T-helper 2 cell treated with Interferon-gamma antibody and Interleukin-4, amounts not matched to agents 5 μg/mL and 100 μg/mL, for 36 hours (primary cell): ENCODE data around the gene PAAF1.
"Not testable (repeated sequence)": the region's sequence is repeated elsewhere in the genome, so short reads cannot be mapped to it uniquely, and the experiment has no call there.

Source experiments
- DNase-seq: peaks from one replicate; pipeline ENCODE4 v3.0.0; 2021; ENCODE audit warnings: low spot score
- H3K27ac Mint-ChIP-seq: one replicate; pipeline ENCODE4 v1.8.0; 2021; ENCODE audit warnings: mild to moderate bottlenecking, mixed read lengths
- H3K27me3 Mint-ChIP-seq: one replicate; pipeline ENCODE4 v1.8.0; 2021; ENCODE audit warnings: low read depth, mixed read lengths
- H3K36me3 Mint-ChIP-seq: one replicate; pipeline ENCODE4 v1.8.0; 2021; ENCODE audit warnings: low read depth, mixed read lengths
- H3K4me1 Mint-ChIP-seq: one replicate; pipeline ENCODE4 v1.8.0; 2021; ENCODE audit warnings: low read depth, mixed read lengths
- H3K4me3 Mint-ChIP-seq: one replicate; pipeline ENCODE4 v1.8.0; 2022; ENCODE audit warnings: mild to moderate bottlenecking, moderate library complexity, mixed read lengths
- H3K9me3 Mint-ChIP-seq: one replicate; pipeline ENCODE4 v1.8.0; 2021; ENCODE audit warnings: mixed read lengths

PAAF1 gene

GRCh38 chr11:73907191-73907590, 30.4 kb downstream of the PAAF1 start:
- peaks cover 20% of the 10 kb centered on the region for H3K36me3 Mint-ChIP-seq
- H3K4me3 Mint-ChIP-seq, result no peak overlapping the region
- H3K27me3 Mint-ChIP-seq, result no peaks in the 10 kb centered on the region
- DNase-seq, result no peak
- no peak overlapping the region for H3K27ac Mint-ChIP-seq
- no peaks in the 10 kb centered on the region for H3K9me3 Mint-ChIP-seq
- no peaks in the 10 kb centered on the region for H3K4me1 Mint-ChIP-seq

- H3K9me3 Mint-ChIP-seq, result no peaks in the 10 kb centered on the region
- H3K4me1 Mint-ChIP-seq, result peaks cover 2% of the 10 kb centered on the region
- H3K36me3 Mint-ChIP-seq, result peaks cover 30% of the 10 kb centered on the region
- H3K27ac Mint-ChIP-seq, result no peak overlapping the region
- no peaks in the 10 kb centered on the region for H3K27me3 Mint-ChIP-seq
- no peak overlapping the region for H3K4me3 Mint-ChIP-seq
- no peak for DNase-seq
These were observed 35.2 kb downstream of the PAAF1 start for GRCh38 chr11:73912026-73912425.

GRCh38 chr11:73913472-73913871, 36.7 kb downstream of the PAAF1 start:
- DNase-seq, result no peak
- Mint-ChIP-seq H3K36me3 (peaks cover 34% of the 10 kb centered on the region), H3K27ac (peak overlapping the region; percentile 23), H3K4me1 (peaks cover 2% of the 10 kb centered on the region), H3K27me3 (no peaks in the 10 kb centered on the region), H3K9me3 (no peaks in the 10 kb centered on the region), H3K4me3 (no peak overlapping the region)

GRCh38 chr11:73914284-73914683, 37.5 kb downstream of the PAAF1 start:
- no peak overlapping the region for H3K4me3 Mint-ChIP-seq
- no peak for DNase-seq
- H3K27me3 Mint-ChIP-seq, result no peaks in the 10 kb centered on the region
- peaks cover 2% of the 10 kb centered on the region for H3K4me1 Mint-ChIP-seq
- H3K9me3 Mint-ChIP-seq, result no peaks in the 10 kb centered on the region
- no peak overlapping the region for H3K27ac Mint-ChIP-seq
- peaks cover 39% of the 10 kb centered on the region for H3K36me3 Mint-ChIP-seq

GRCh38 chr11:73916435-73916834, 39.6 kb downstream of the PAAF1 start:
- Mint-ChIP-seq H3K4me1 (peaks cover 2% of the 10 kb centered on the region), H3K36me3 (peaks cover 37% of the 10 kb centered on the region), H3K27me3 (no peaks in the 10 kb centered on the region), H3K4me3 (no peak overlapping the region), H3K9me3 (no peaks in the 10 kb centered on the region), H3K27ac (no peak overlapping the region)
- DNase-seq, result no peak

GRCh38 chr11:73921180-73921579, 44.4 kb downstream of the PAAF1 start:
- H3K4me3 Mint-ChIP-seq, result no peak overlapping the region
- no peaks in the 10 kb centered on the region for H3K9me3 Mint-ChIP-seq
- no peak overlapping the region for H3K27ac Mint-ChIP-seq
- DNase-seq, result no peak
- H3K27me3 Mint-ChIP-seq, result no peaks in the 10 kb centered on the region
- peaks cover 25% of the 10 kb centered on the region for H3K36me3 Mint-ChIP-seq
- H3K4me1 Mint-ChIP-seq, result no peaks in the 10 kb centered on the region

GRCh38 chr11:73929388-73929787, 52.6 kb downstream of the PAAF1 start:
- H3K9me3 Mint-ChIP-seq, result no peaks in the 10 kb centered on the region
- no peak overlapping the region for H3K27ac Mint-ChIP-seq
- peaks cover 17% of the 10 kb centered on the region for H3K36me3 Mint-ChIP-seq
- no peak overlapping the region for H3K4me3 Mint-ChIP-seq
- no peaks in the 10 kb centered on the region for H3K4me1 Mint-ChIP-seq
- no peaks in the 10 kb centered on the region for H3K27me3 Mint-ChIP-seq
- DNase-seq, result no peak

- Mint-ChIP-seq H3K9me3 (no peaks in the 10 kb centered on the region), H3K27ac (no peak overlapping the region), H3K4me1 (no peaks in the 10 kb centered on the region), H3K27me3 (no peaks in the 10 kb centered on the region), H3K36me3 (peaks cover 17% of the 10 kb centered on the region), H3K4me3 (no peak overlapping the region)
- no peak for DNase-seq
These were observed 54.3 kb downstream of the PAAF1 start for GRCh38 chr11:73931039-73931645.

GRCh38 chr11:73931951-73932350, 55.2 kb downstream of the PAAF1 start:
- no peak for DNase-seq
- Mint-ChIP-seq H3K9me3 (no peaks in the 10 kb centered on the region), H3K27me3 (no peaks in the 10 kb centered on the region), H3K36me3 (peaks cover 16% of the 10 kb centered on the region), H3K27ac (no peak overlapping the region), H3K4me1 (no peaks in the 10 kb centered on the region), H3K4me3 (no peak overlapping the region)

- no peak for DNase-seq
- no peaks in the 10 kb centered on the region for H3K27me3 Mint-ChIP-seq
- no peaks in the 10 kb centered on the region for H3K4me1 Mint-ChIP-seq
- no peaks in the 10 kb centered on the region for H3K9me3 Mint-ChIP-seq
- H3K27ac Mint-ChIP-seq, result no peak overlapping the region
- H3K4me3 Mint-ChIP-seq, result no peak overlapping the region
- H3K36me3 Mint-ChIP-seq, result peaks cover 8% of the 10 kb centered on the region
These were observed 56.0 kb downstream of the PAAF1 start for GRCh38 chr11:73932781-73933180.

- not testable (repeated sequence) for H3K27ac Mint-ChIP-seq, H3K4me3 Mint-ChIP-seq, H3K27me3 Mint-ChIP-seq, DNase-seq, H3K4me1 Mint-ChIP-seq, H3K36me3 Mint-ChIP-seq, H3K9me3 Mint-ChIP-seq
These were observed 59.2 kb downstream of the PAAF1 start for GRCh38 chr11:73936047-73936446.

- DNase-seq, result no peak
- H3K36me3 Mint-ChIP-seq, result peaks cover 8% of the 10 kb centered on the region
- H3K27me3 Mint-ChIP-seq, result no peaks in the 10 kb centered on the region
- H3K9me3 Mint-ChIP-seq, result no peaks in the 10 kb centered on the region
- H3K27ac Mint-ChIP-seq, result no peak overlapping the region
- H3K4me1 Mint-ChIP-seq, result no peaks in the 10 kb centered on the region
- H3K4me3 Mint-ChIP-seq, result no peak overlapping the region
These were observed 62.3 kb downstream of the PAAF1 start for GRCh38 chr11:73939096-73939495.

- DNase-seq, result no peak
- H3K4me1 Mint-ChIP-seq, result no peaks in the 10 kb centered on the region
These were observed 64.2 kb downstream of the PAAF1 start for GRCh38 chr11:73940801-73941570.

GRCh38 chr11:73942010-73942409, 65.2 kb downstream of the PAAF1 start:
- Mint-ChIP-seq H3K36me3 (peaks cover 2% of the 10 kb centered on the region), H3K27me3 (no peaks in the 10 kb centered on the region), H3K4me3 (no peak overlapping the region), H3K27ac (no peak overlapping the region), H3K4me1 (no peaks in the 10 kb centered on the region), H3K9me3 (no peaks in the 10 kb centered on the region)
- DNase-seq, result no peak

More at GRCh38 chr11:73940801-73941570, 64.2 kb downstream of the PAAF1 start:
- Mint-ChIP-seq H3K27me3 (no peaks in the 10 kb centered on the region), H3K4me3 (no peak overlapping the region), H3K9me3 (no peaks in the 10 kb centered on the region), H3K27ac (no peak overlapping the region), H3K36me3 (peaks cover 2% of the 10 kb centered on the region)

GRCh38 chr11:73944085-73944484, 67.3 kb downstream of the PAAF1 start:
- no peak for DNase-seq
- Mint-ChIP-seq H3K4me3 (no peak overlapping the region), H3K36me3 (no peaks in the 10 kb centered on the region), H3K9me3 (no peaks in the 10 kb centered on the region), H3K4me1 (no peaks in the 10 kb centered on the region), H3K27ac (no peak overlapping the region), H3K27me3 (no peaks in the 10 kb centered on the region)
